Nephron progenitor cell (in vitro differentiated cells): ENCODE data around the gene SIPA1.
"Not testable (repeated sequence)": the region's sequence is repeated elsewhere in the genome, so short reads cannot be mapped to it uniquely, and the experiment has no call there.

ENCODE experiments used
- DNase-seq: peaks from one replicate; pipeline ENCODE4 v3.0.0; 2021
- H3K27ac Mint-ChIP-seq: 2 replicates; pipeline ENCODE4 v1.8.0; 2021; ENCODE audit warnings: mild to moderate bottlenecking, moderate library complexity, mixed read lengths
- H3K27me3 Mint-ChIP-seq: 2 replicates; pipeline ENCODE4 v1.8.0; 2021; ENCODE audit warnings: mild to moderate bottlenecking, low read depth, mixed read lengths; ENCODE audit not compliant: poor library complexity
- H3K36me3 Mint-ChIP-seq: 2 replicates; pipeline ENCODE4 v1.8.0; 2021; ENCODE audit warnings: low read depth, mixed read lengths
- H3K4me1 Mint-ChIP-seq: 2 replicates; pipeline ENCODE4 v1.8.0; 2021; ENCODE audit warnings: mixed read lengths
- H3K4me3 Mint-ChIP-seq: 2 replicates; pipeline ENCODE4 v1.8.0; 2021; ENCODE audit warnings: mild to moderate bottlenecking, moderate library complexity, mixed read lengths
- H3K9me3 Mint-ChIP-seq: 2 replicates; pipeline ENCODE4 v1.8.0; 2021; ENCODE audit warnings: mild to moderate bottlenecking, moderate library complexity, mixed read lengths
- TF ChIP-seq, protein P1 (sequence below): fragments of 200-600 bp; sonication (generic); IDR thresholded peaks from 2 replicates; pipeline ENCODE4 v1.5.0; 2021; ENCODE audit warnings: antibody characterized with exemption

Gene SIPA1

DNA sequence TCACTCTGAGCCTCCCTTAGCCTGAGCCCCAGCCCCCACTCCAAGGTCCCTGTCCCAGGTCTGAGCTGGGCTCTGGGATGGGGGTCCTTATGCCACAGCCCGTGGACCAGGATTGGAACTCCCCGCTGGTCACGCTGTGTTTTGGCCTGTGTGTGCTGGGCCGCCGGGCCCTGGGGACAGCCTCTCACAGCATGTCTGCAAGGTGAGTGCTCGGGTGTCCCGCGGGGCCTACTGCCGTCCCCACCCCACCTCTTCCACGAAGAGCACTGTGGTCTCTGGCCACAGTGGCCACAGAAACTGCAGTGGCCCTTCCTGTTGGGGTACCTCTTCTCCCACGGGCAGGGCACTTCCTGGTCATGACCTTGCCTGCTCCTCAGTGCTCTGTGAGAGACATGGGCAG, 3.5 kb upstream of the SIPA1 start:
- DNase-seq = no peak
- Mint-ChIP-seq H3K27me3 (no peaks in the 10 kb centered on the region), H3K4me1 (peaks cover 20% of the 10 kb centered on the region), H3K27ac (no peak overlapping the region), H3K4me3 (no peak overlapping the region), H3K9me3 (no peaks in the 10 kb centered on the region), H3K36me3 (peaks cover 4% of the 10 kb centered on the region)
- TF ChIP-seq, protein P1, sequence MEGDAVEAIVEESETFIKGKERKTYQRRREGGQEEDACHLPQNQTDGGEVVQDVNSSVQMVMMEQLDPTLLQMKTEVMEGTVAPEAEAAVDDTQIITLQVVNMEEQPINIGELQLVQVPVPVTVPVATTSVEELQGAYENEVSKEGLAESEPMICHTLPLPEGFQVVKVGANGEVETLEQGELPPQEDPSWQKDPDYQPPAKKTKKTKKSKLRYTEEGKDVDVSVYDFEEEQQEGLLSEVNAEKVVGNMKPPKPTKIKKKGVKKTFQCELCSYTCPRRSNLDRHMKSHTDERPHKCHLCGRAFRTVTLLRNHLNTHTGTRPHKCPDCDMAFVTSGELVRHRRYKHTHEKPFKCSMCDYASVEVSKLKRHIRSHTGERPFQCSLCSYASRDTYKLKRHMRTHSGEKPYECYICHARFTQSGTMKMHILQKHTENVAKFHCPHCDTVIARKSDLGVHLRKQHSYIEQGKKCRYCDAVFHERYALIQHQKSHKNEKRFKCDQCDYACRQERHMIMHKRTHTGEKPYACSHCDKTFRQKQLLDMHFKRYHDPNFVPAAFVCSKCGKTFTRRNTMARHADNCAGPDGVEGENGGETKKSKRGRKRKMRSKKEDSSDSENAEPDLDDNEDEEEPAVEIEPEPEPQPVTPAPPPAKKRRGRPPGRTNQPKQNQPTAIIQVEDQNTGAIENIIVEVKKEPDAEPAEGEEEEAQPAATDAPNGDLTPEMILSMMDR = no peak

DNA sequence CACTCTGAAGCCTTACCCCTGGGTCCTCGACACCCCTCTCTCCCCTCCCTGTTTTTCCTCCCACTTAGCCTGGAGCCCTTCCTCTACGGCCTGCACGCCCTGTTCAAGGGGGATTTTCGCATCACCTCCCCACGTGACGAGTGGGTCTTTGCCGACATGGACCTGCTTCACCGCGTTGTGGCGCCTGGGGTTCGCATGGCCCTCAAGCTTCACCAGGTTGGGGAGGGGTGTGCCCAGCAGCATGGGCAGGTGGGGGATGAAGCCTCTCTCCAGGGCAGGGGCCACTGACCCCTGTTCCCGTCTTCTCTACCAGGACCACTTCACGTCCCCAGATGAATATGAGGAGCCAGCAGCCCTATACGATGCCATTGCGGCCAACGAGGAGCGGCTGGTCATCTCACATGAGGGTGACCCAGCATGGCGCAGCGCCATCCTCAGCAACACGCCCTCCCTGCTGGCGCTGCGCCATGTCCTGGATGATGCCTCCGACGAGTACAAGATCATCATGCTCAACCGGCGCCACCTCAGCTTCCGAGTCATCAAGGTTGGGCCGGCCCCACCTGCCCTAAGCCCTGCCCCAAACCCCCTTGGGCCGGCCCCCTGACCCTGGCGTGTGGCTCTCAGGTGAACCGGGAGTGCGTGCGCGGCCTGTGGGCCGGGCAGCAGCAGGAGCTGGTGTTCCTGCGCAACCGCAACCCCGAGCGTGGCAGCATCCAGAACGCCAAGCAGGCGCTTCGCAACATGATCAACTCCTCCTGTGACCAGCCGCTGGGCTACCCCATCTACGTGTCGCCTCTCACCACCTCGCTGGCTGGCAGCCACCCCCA, 2.8 kb upstream of the SIPA1 start:
- TF ChIP-seq, protein P1 = no peak
- H3K36me3 Mint-ChIP-seq = peaks cover 4% of the 10 kb centered on the region
- H3K27ac Mint-ChIP-seq = no peak overlapping the region
- no peaks in the 10 kb centered on the region for H3K9me3 Mint-ChIP-seq
- H3K27me3 Mint-ChIP-seq = no peaks in the 10 kb centered on the region
- no peak for DNase-seq
- peaks cover 24% of the 10 kb centered on the region for H3K4me1 Mint-ChIP-seq
- H3K4me3 Mint-ChIP-seq = no peak overlapping the region

DNA sequence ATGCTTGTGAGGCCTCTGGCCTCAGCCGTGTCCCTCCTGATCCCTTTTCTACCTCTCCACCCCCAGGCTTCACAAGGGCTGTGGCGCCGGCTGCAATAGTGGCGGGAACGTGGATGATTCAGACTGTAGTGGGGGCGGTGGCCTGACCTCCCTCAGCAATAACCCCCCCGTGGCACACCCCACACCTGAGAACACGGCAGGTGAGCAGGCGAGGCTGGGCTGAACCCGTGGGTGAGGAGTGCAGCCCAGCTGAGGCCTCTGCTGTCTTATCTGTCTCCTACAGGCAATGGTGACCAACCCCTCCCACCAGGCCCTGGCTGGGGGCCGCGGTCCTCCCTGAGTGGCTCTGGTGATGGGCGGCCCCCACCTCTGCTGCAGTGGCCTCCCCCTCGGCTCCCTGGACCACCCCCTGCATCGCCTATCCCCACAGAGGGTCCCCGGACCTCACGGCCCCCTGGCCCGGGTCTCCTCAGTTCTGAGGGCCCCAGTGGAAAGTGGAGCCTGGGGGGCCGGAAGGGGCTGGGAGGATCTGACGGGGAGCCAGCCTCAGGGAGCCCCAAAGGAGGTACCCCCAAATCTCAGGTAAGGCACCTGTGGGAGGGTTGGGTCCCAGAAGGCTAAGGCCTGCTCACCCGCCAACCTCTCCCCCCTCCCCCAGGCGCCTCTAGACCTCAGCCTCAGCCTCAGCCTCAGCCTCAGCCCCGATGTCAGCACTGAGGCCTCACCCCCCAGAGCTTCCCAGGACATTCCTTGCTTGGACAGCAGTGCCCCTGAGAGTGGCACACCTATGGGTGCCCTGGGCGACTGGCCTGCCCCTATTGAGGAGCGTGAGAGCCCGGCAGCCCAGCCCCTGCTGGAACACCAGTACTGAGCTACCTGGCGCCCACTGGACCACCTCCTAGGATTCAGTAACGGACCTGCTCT, 1.5 kb upstream of the SIPA1 start:
- DNase-seq = no peak
- Mint-ChIP-seq H3K36me3 (peaks cover 4% of the 10 kb centered on the region), H3K4me3 (no peak overlapping the region), H3K27me3 (no peaks in the 10 kb centered on the region), H3K9me3 (no peaks in the 10 kb centered on the region), H3K27ac (no peak overlapping the region), H3K4me1 (peaks cover 24% of the 10 kb centered on the region)
- TF ChIP-seq, protein P1 = no peak

DNA sequence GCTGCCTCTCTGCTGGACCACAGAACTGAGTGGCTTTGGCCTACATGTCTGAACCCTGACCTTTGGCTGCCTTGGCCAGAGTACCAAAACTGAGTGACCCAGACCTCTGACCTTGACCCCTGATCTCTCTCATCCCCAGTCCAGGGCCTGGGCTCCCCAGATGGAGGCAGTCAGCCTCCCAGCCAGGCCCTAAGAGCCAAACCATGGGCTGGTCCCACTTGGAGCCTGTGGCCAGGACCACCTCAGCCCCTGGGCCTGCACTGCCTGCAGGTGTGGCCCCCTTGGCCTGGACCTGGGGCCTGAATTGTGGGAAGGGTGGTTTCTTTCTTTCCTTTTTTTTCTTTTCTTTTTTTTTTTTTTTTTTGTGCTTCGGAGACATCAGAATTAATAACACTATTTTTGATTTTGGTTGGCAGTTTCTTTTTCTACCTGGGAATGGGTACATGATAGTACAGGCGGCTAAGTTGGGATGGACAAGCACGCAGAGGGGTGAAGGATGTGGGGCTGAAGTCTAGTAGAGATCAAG, 806 bp upstream of the SIPA1 start:
- Mint-ChIP-seq H3K27ac (no peak overlapping the region), H3K27me3 (no peaks in the 10 kb centered on the region), H3K9me3 (no peaks in the 10 kb centered on the region), H3K36me3 (peaks cover 4% of the 10 kb centered on the region), H3K4me1 (peaks cover 29% of the 10 kb centered on the region), H3K4me3 (peak overlapping the region; percentile 70)
- DNase-seq = no peak
- TF ChIP-seq, protein P1 = no peak

DNA sequence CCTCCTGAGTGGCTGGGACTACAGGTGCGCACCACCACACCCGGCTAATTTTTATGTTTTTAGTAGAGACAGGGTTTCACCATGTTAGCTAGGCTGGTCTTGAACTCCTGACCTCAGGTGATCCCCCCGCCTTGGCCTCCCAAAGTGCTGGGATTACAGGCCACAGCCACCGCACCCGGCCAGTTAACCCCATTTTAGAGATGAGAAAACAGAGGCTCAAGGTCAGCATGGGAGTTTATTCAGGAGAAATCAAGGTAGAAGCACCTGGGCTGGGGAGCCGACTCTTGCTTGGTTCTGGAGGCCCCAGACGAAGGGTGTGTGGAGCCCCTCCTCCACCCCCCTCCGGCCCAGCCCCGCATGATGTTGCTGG, 1.3 kb downstream of the SIPA1 start:
- H3K4me3 Mint-ChIP-seq = peak overlapping the region; percentile 79
- not testable (repeated sequence) for H3K27ac Mint-ChIP-seq, H3K9me3 Mint-ChIP-seq, DNase-seq, H3K27me3 Mint-ChIP-seq, H3K36me3 Mint-ChIP-seq
- H3K4me1 Mint-ChIP-seq = peaks cover 42% of the 10 kb centered on the region
